HG03520 (cell line): ENCODE measurements around the gene SEPTIN2.
"Not testable (repeated sequence)": the region's sequence is repeated elsewhere in the genome, so short reads cannot be mapped to it uniquely, and the experiment has no call there.

ENCODE experiments used
- ATAC-seq: cut with Tn5 transposase; IDR thresholded peaks from one replicate; pipeline ENCODE4 v1.9.1; 2021; ENCODE audit warnings: mild to moderate bottlenecking, moderate library complexity; ENCODE audit not compliant: unreplicated experiment

Gene SEPTIN2

GRCh38 chr2:241379481-241380480 lies 64.1 kb downstream of the SEPTIN2 start:
- ATAC-seq = no peak

- ATAC-seq = no peak
These were observed 66.1 kb downstream of the SEPTIN2 start for GRCh38 chr2:241381872-241382271.

GRCh38 chr2:241385450-241385849 lies 69.7 kb downstream of the SEPTIN2 start:
- not testable (repeated sequence) for ATAC-seq

GRCh38 chr2:241386519-241386918 lies 70.8 kb downstream of the SEPTIN2 start:
- no peak for ATAC-seq

- no peak for ATAC-seq
These were observed 74.0 kb downstream of the SEPTIN2 start for GRCh38 chr2:241389697-241390096.

GRCh38 chr2:241390301-241391206 lies 74.8 kb downstream of the SEPTIN2 start:
- ATAC-seq = peak; percentile 72

- no peak for ATAC-seq
These were observed 76.4 kb downstream of the SEPTIN2 start for GRCh38 chr2:241391892-241392665.

- ATAC-seq = not testable (repeated sequence)
These were observed 77.0 kb downstream of the SEPTIN2 start for GRCh38 chr2:241392753-241393152.

- no peak for ATAC-seq
These were observed 77.9 kb downstream of the SEPTIN2 start for GRCh38 chr2:241393524-241394196.

GRCh38 chr2:241396809-241397208 lies 81.1 kb downstream of the SEPTIN2 start:
- ATAC-seq = not testable (repeated sequence)

GRCh38 chr2:241399941-241400922 lies 84.5 kb downstream of the SEPTIN2 start:
- ATAC-seq = no peak
